IMR-90 (cell line): Measurements from ENCODE around the gene SLC24A3.

Experiments
- BHLHE40 ChIP-seq: fragments of 150-350 bp; IDR thresholded peaks from 2 replicates; pipeline ENCODE4 v1.6.1; 2016; ENCODE audit warnings: mild to moderate bottlenecking, low read depth, low read length
- CEBPB ChIP-seq: IDR thresholded peaks from 2 replicates; pipeline ENCODE4 v1.6.1; 2012; ENCODE audit warnings: low read depth, low read length, improper control_type of control experiment
- FOS ChIP-seq: fragments of 150-350 bp; IDR thresholded peaks from 2 replicates; pipeline ENCODE4 v1.6.1; 2016; ENCODE audit warnings: low read depth, low read length
- MAZ ChIP-seq: IDR thresholded peaks from 2 replicates; pipeline ENCODE4 v1.6.1; 2012; ENCODE audit warnings: low read depth, mild to moderate bottlenecking, low read length, improper control_type of control experiment, moderate library complexity, borderline replicate concordance
- MXI1 ChIP-seq: IDR thresholded peaks from 2 replicates; pipeline ENCODE4 v1.6.1; 2012; ENCODE audit warnings: low read depth, mild to moderate bottlenecking, low read length, moderate library complexity, borderline replicate concordance
- NFE2L2 ChIP-seq: fragments of 150-350 bp; IDR thresholded peaks from 2 replicates; pipeline ENCODE4 v1.6.1; 2016; ENCODE audit warnings: low read depth, mild to moderate bottlenecking, low read length
- POLR2A ChIP-seq: IDR thresholded peaks from 2 replicates; pipeline ENCODE4 v1.6.1; 2012; ENCODE audit warnings: mild to moderate bottlenecking, low read depth, low read length
- RAD21 ChIP-seq: IDR thresholded peaks from 2 replicates; pipeline ENCODE4 v1.6.1; 2012; ENCODE audit warnings: low read length, improper control_type of control experiment
- RCOR1 ChIP-seq: IDR thresholded peaks from 2 replicates; pipeline ENCODE4 v1.6.1; 2012; ENCODE audit warnings: mild to moderate bottlenecking, low read length, improper control_type of control experiment; ENCODE audit not compliant: insufficient replicate concordance
- RFX5 ChIP-seq: IDR thresholded peaks from 2 replicates; pipeline ENCODE4 v1.8.0; 2012; ENCODE audit warnings: low read depth, mild to moderate bottlenecking, low read length, moderate library complexity
- SMC3 ChIP-seq: fragments of 150-350 bp; IDR thresholded peaks from 2 replicates; pipeline ENCODE4 v1.6.1; 2016; ENCODE audit warnings: low read depth, mild to moderate bottlenecking, antibody characterized with exemption, low read length, moderate library complexity
- TF ChIP-seq, protein P1 (sequence below): conservative IDR thresholded peaks from 2 replicates; pipeline ENCODE4 v1.5.1; 2012; ENCODE audit warnings: mild to moderate bottlenecking, low read depth, low read length, improper control_type of control experiment
- TF ChIP-seq, protein P2 (sequence below): fragments of 150-350 bp; IDR thresholded peaks from 2 replicates; pipeline ENCODE4 v1.6.1; 2017; ENCODE audit warnings: mild to moderate bottlenecking, antibody characterized with exemption, low read length, low read depth
- TF ChIP-seq, protein P3 (sequence below): fragments of 150-350 bp; IDR thresholded peaks from 2 replicates; pipeline ENCODE4 v1.6.1; 2016; ENCODE audit warnings: low read depth, mild to moderate bottlenecking, low read length, moderate library complexity, borderline replicate concordance

DNA sequence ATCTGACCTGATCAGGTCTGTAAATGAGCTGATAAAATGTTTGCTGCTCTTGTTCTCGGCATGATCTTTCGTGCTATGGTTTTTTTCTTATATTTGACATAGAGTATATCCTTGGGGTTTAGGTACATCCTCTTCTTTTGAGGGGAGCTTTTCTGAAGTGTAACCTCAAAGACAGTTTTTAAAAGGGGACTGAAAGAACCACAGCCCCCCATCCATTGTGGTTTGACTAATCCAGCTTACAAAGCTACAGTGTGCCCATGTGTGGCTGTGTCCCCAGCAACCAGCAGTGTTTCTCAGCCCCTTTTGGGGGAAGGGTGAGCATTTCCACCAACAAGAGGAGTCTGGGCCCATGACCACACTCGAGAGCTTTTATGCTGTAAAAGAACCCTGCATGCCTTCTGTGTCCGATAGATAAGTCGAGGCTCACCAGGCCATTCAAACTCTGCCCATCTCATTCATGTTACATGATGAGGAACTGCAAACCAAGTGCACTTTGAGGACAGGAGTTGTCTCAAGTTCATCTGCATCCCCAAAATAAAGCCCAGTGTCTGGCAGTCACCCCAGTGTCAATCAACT lies 266.0 kb downstream of the SLC24A3 start:
- TF ChIP-seq RFX5, result no peak
- TF ChIP-seq, protein P1, sequence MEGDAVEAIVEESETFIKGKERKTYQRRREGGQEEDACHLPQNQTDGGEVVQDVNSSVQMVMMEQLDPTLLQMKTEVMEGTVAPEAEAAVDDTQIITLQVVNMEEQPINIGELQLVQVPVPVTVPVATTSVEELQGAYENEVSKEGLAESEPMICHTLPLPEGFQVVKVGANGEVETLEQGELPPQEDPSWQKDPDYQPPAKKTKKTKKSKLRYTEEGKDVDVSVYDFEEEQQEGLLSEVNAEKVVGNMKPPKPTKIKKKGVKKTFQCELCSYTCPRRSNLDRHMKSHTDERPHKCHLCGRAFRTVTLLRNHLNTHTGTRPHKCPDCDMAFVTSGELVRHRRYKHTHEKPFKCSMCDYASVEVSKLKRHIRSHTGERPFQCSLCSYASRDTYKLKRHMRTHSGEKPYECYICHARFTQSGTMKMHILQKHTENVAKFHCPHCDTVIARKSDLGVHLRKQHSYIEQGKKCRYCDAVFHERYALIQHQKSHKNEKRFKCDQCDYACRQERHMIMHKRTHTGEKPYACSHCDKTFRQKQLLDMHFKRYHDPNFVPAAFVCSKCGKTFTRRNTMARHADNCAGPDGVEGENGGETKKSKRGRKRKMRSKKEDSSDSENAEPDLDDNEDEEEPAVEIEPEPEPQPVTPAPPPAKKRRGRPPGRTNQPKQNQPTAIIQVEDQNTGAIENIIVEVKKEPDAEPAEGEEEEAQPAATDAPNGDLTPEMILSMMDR, result no peak
- TF ChIP-seq POLR2A, result no peak
- TF ChIP-seq CEBPB, result no peak
- TF ChIP-seq RAD21, result no peak
- TF ChIP-seq NFE2L2, result no peak
- TF ChIP-seq SMC3, result no peak
- no peak for TF ChIP-seq MXI1
- TF ChIP-seq BHLHE40, result no peak
- TF ChIP-seq, protein P2, sequence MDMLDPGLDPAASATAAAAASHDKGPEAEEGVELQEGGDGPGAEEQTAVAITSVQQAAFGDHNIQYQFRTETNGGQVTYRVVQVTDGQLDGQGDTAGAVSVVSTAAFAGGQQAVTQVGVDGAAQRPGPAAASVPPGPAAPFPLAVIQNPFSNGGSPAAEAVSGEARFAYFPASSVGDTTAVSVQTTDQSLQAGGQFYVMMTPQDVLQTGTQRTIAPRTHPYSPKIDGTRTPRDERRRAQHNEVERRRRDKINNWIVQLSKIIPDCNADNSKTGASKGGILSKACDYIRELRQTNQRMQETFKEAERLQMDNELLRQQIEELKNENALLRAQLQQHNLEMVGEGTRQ, result no peak
- TF ChIP-seq MAZ, result no peak
- TF ChIP-seq FOS, result no peak
- no peak for TF ChIP-seq RCOR1
- TF ChIP-seq, protein P3, sequence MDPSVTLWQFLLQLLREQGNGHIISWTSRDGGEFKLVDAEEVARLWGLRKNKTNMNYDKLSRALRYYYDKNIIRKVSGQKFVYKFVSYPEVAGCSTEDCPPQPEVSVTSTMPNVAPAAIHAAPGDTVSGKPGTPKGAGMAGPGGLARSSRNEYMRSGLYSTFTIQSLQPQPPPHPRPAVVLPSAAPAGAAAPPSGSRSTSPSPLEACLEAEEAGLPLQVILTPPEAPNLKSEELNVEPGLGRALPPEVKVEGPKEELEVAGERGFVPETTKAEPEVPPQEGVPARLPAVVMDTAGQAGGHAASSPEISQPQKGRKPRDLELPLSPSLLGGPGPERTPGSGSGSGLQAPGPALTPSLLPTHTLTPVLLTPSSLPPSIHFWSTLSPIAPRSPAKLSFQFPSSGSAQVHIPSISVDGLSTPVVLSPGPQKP, result no peak
